HepG2 (cell line): ENCODE measurements around the gene CBLL2. TPM values are rescaled to one million over a fixed set of nuclear protein-coding genes. Genes with fewer than 3 reads are reported as not detected.

Experiments
- ATAC-seq: fragments of 200-7000 bp; cut with Tn5 transposase; 3 replicates; pipeline ENCODE4 v1.9.1; 2020; ENCODE audit warnings: mild to moderate bottlenecking, moderate library complexity
- Bru-seq: library from RNA; stranded (reverse); fragments of 400-500 nt; gene quantifications from one replicate; lab custom pipeline; 2021; lab: Mats Ljungman, UMichigan
- BruChase-seq, 2 experiments: library from RNA; stranded (reverse); fragments of 400-500 nt; gene quantifications; one replicate each; lab custom pipeline; 2021; lab: Mats Ljungman, UMichigan
- BruUV-seq: library from RNA; stranded (reverse); fragments of 400-500 nt; replicated peaks from 2 replicates; lab custom pipeline; 2021; lab: Mats Ljungman, UMichigan
- CTCF ChIA-PET: fragments of 300-600 bp; formaldehyde crosslinking; extraction: SDS; loops from one replicate; lab custom pipeline; 2021; ENCODE audit warnings: low total read pairs, inconsistent platforms, low intra/inter-chr PET ratio; lab: Yijun Ruan, JAX
- POLR2A ChIA-PET: fragments of 350-600 bp; sonication (Branson Sonifier 250); formaldehyde crosslinking; loops from one replicate; lab custom pipeline; 2020; ENCODE audit warnings: antibody characterized with exemption, inconsistent platforms; lab: Yijun Ruan, JAX
- DNase-seq: peaks from one replicate; pipeline ENCODE4 v3.0.0-alpha.2; 2015; ENCODE audit warnings: low spot score
- FAIRE-seq: peaks from 3 replicates; lab custom pipeline; 2011; peaks lifted over from hg19 to GRCh38; lab: Jason Lieb, UNC
- H2AFZ ChIP-seq: one replicate; pipeline ENCODE4 v1.6.1; 2011; ENCODE audit warnings: low read length, inconsistent platforms
- H3K27ac ChIP-seq: fragments of 300-600 bp; 3 replicates; pipeline ENCODE4 v1.8.0; 2011; ENCODE audit warnings: mixed run types, mild to moderate bottlenecking, mixed read lengths, low read length, inconsistent platforms; ENCODE audit not compliant: insufficient read depth; ENCODE audit errors: extremely low read length
- H3K27me3 ChIP-seq, 2 experiments: fragments of 200-600 bp in 1 of 2; 2 replicates in 1 of 2; 3 replicates in 1 of 2; pipeline versions ENCODE4 v1.6.0 to v1.8.0; 2011; ENCODE audit warnings: low read length in 2 of 2, mild to moderate bottlenecking in 2 of 2, moderate library complexity in 2 of 2, inconsistent platforms in 1 of 2; ENCODE audit not compliant: insufficient read depth in 2 of 2, control insufficient read depth in 1 of 2
- H3K36me3 ChIP-seq, 2 experiments: fragments of 200-600 bp in 1 of 2; replicated peaks in 1 of 2; 2 replicates in 1 of 2; 3 replicates in 1 of 2; pipeline versions ENCODE4 v1.5.1 to v1.8.0; 2011; ENCODE audit warnings: low read length in 2 of 2, inconsistent platforms in 1 of 2; ENCODE audit not compliant: insufficient read depth in 2 of 2, control insufficient read depth in 1 of 2
- H3K4me1 ChIP-seq: 2 replicates; pipeline ENCODE4 v1.5.1; 2012; ENCODE audit warnings: low read length, inconsistent platforms; ENCODE audit not compliant: insufficient read depth
- H3K4me2 ChIP-seq: 2 replicates; pipeline ENCODE4 v1.6.0; 2011; ENCODE audit warnings: low read depth, low read length, inconsistent platforms
- H3K4me3 ChIP-seq, 3 experiments: fragments of 200-600 bp in 1 of 3; sonication (generic), shearing (Covaris generic) in 1 of 3; replicated peaks in 1 of 3; 2 replicates each; pipeline ENCODE4 v1.5.1; 2011 to 2016; ENCODE audit warnings: low read length in 3 of 3, inconsistent platforms in 2 of 3, low read depth in 2 of 3, mild to moderate bottlenecking in 2 of 3, control low read depth in 1 of 3, mixed read lengths in 1 of 3; ENCODE audit not compliant: insufficient read depth in 1 of 3
- H3K79me2 ChIP-seq: one replicate; pipeline ENCODE4 v1.6.1; 2011; ENCODE audit warnings: low read length, inconsistent platforms; ENCODE audit not compliant: insufficient read depth
- H3K9ac ChIP-seq: 2 replicates; pipeline ENCODE4 v1.6.0; 2011; ENCODE audit warnings: mild to moderate bottlenecking, low read depth, low read length, inconsistent platforms; ENCODE audit not compliant: insufficient read depth
- H3K9me3 ChIP-seq: 2 replicates; pipeline ENCODE4 v1.5.1; 2012; ENCODE audit warnings: mild to moderate bottlenecking, low read length
- H4K20me1 ChIP-seq: 2 replicates; pipeline ENCODE4 v1.6.0; 2011; ENCODE audit warnings: inconsistent platforms, mild to moderate bottlenecking, low read length, moderate library complexity; ENCODE audit not compliant: insufficient read depth
- GLI4 ChIP-seq: sonication (generic); formaldehyde crosslinking; IDR thresholded peaks from 2 replicates; pipeline ENCODE4 v1.5.1; 2020; ENCODE audit warnings: missing genetic modification reagents, mild to moderate bottlenecking, moderate library complexity, borderline replicate concordance
- GPN1 ChIP-seq: sonication (generic); formaldehyde crosslinking; IDR thresholded peaks from 2 replicates; pipeline ENCODE4 v1.5.1; 2020; ENCODE audit warnings: missing genetic modification reagents, borderline replicate concordance
- GTF3A ChIP-seq: sonication (generic); formaldehyde crosslinking; conservative IDR thresholded peaks from 2 replicates; pipeline ENCODE4 v1.4.0; 2020; ENCODE audit warnings: mild to moderate bottlenecking, missing genetic modification reagents
- HNRNPK ChIP-seq: fragments of 200-400 bp; formaldehyde crosslinking; IDR thresholded peaks from 2 replicates; pipeline ENCODE4 v1.6.1; 2018; ENCODE audit warnings: low read length, low read depth, moderate library complexity, mild to moderate bottlenecking; ENCODE audit not compliant: poor library complexity, severe bottlenecking
- JUND ChIP-seq: sonication (generic); formaldehyde crosslinking; IDR thresholded peaks from 2 replicates; pipeline ENCODE4 v1.8.0; 2022; ENCODE audit warnings: mild to moderate bottlenecking, missing genetic modification reagents
- NPAS2 ChIP-seq: sonication (generic); formaldehyde crosslinking; IDR thresholded peaks from 2 replicates; pipeline ENCODE4 v1.8.0; 2022; ENCODE audit warnings: mild to moderate bottlenecking, missing genetic modification reagents, borderline replicate concordance
- PHF20 ChIP-seq: sonication (generic); formaldehyde crosslinking; IDR thresholded peaks from 2 replicates; pipeline ENCODE4 v1.5.0; 2020; ENCODE audit warnings: mild to moderate bottlenecking, missing genetic modification reagents
- PRMT3 ChIP-seq: sonication (generic); formaldehyde crosslinking; IDR thresholded peaks from 2 replicates; pipeline ENCODE4 v1.8.1; 2022; ENCODE audit warnings: low read depth, mild to moderate bottlenecking, moderate library complexity, missing genetic modification reagents, borderline replicate concordance
- SSRP1 ChIP-seq: IDR thresholded peaks from 2 replicates; pipeline ENCODE4 v1.6.1; 2016; ENCODE audit warnings: control low read depth
- TBP ChIP-seq: sonication (generic); formaldehyde crosslinking; IDR thresholded peaks from 2 replicates; pipeline ENCODE4 v1.5.0; 2020; ENCODE audit warnings: missing genetic modification reagents
- TCF7 ChIP-seq: sonication (generic); IDR thresholded peaks from 2 replicates; pipeline ENCODE4 v1.6.1; 2016; ENCODE audit warnings: antibody characterized with exemption, low read depth
- ZMAT3 ChIP-seq: sonication (generic); formaldehyde crosslinking; conservative IDR thresholded peaks from 2 replicates; pipeline ENCODE4 v1.7.0; 2021; ENCODE audit warnings: missing genetic modification reagents
- ZNF563 ChIP-seq: sonication (generic); formaldehyde crosslinking; IDR thresholded peaks from 2 replicates; pipeline ENCODE4 v1.8.0; 2022; ENCODE audit warnings: mild to moderate bottlenecking, moderate library complexity, missing genetic modification reagents
- ZNF572 ChIP-seq: sonication (generic); formaldehyde crosslinking; IDR thresholded peaks from 2 replicates; pipeline ENCODE4 v1.5.1; 2020; ENCODE audit warnings: mild to moderate bottlenecking, missing genetic modification reagents
- ZNF788 ChIP-seq: sonication (generic); formaldehyde crosslinking; IDR thresholded peaks from 2 replicates; pipeline ENCODE4 v1.5.0; 2020; ENCODE audit warnings: mild to moderate bottlenecking, missing genetic modification reagents, borderline replicate concordance
- ZSCAN22 ChIP-seq: sonication (generic); formaldehyde crosslinking; IDR thresholded peaks from 2 replicates; pipeline ENCODE4 v1.4.0; 2020; ENCODE audit warnings: mild to moderate bottlenecking, missing genetic modification reagents
- WGBS: methylation state at CpG from one replicate; pipeline ENCODE4 v1.1.6; 2017; ENCODE audit warnings: low lambda C conversion rate; 5-methylcytosine and 5-hydroxymethylcytosine counted together
- in situ Hi-C: cut with HindIII; loops from 2 replicates; pipeline ENCODE4 v1.10.0; 2017; ENCODE audit warnings: low pct_unique_long_range_greater_than_20kb; ENCODE audit not compliant: extremely low pct_ligation_motif_present
- intact Hi-C: fragments of 100-400 bp; cut with micrococcal nuclease; formaldehyde crosslinking; loops from one replicate; pipeline ENCODE4 v1.10.0; 2022; ENCODE audit not compliant: unreplicated experiment
- long read RNA-seq, 2 experiments: library from RNA in 1 of 2; library from polyadenylated mRNA in 1 of 2; stranded (forward) in 1 of 2; unstranded in 1 of 2; transcript quantifications; one replicate each; pipeline ENCODE4 v2.0.0, GENCODE V29; 2019 to 2022
- polyA minus RNA-seq, 3 experiments: library from RNA; depleted of rRNA, polyadenylated mRNA; stranded (reverse); fragments of >200 nt; gene quantifications; 2 replicates each; pipeline ENCODE4 v1.2.3, GENCODE V29; 2011; ENCODE audit warnings: low replicate concordance in 1 of 3
- polyA plus RNA-seq, 8 experiments: library from polyadenylated mRNA; depleted of rRNA in 3 of 8; stranded (reverse) in 7 of 8; unstranded in 1 of 8; fragments of >200 nt; fragmentation: Illumina TruSeq in 4 of 8; extraction: Trizol in 4 of 8; gene quantifications; 2 replicates each; pipeline versions ENCODE4 v1.2.1 to v1.2.3, GENCODE V29; 2011 to 2016; ENCODE audit warnings: low read depth in 4 of 8, missing spikeins in 1 of 8, mixed read lengths in 1 of 8; ENCODE audit not compliant: insufficient read depth in 1 of 8
- total RNA-seq, 5 experiments: library from RNA; depleted of rRNA; stranded (reverse); fragments of >200 nt; fragmentation: Illumina TruSeq; extraction: Trizol; gene quantifications; 2 replicates each; pipeline ENCODE4 v1.2.3, GENCODE V29; 2016; ENCODE audit warnings: low read depth in 1 of 5
- TF ChIP-seq, protein P1 (sequence below): sonication (generic); formaldehyde crosslinking; IDR thresholded peaks from 2 replicates; pipeline ENCODE4 v1.8.0; 2022; ENCODE audit warnings: mild to moderate bottlenecking, missing genetic modification reagents, borderline replicate concordance

Gene CBLL2, protein sequence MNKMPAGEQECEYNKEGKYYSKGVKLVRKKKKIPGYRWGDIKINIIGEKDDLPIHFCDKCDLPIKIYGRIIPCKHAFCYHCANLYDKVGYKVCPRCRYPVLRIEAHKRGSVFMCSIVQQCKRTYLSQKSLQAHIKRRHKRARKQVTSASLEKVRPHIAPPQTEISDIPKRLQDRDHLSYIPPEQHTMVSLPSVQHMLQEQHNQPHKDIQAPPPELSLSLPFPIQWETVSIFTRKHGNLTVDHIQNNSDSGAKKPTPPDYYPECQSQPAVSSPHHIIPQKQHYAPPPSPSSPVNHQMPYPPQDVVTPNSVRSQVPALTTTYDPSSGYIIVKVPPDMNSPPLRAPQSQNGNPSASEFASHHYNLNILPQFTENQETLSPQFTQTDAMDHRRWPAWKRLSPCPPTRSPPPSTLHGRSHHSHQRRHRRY
- total RNA-seq (2016; rRNA removed; fragmentation: Illumina TruSeq; extraction: Trizol) = not detected in 2 replicates
- total RNA-seq (2016; cell fraction: cytosol; rRNA removed; fragmentation: Illumina TruSeq; extraction: Trizol; ENCODE audit: low read depth) = not detected in 2 replicates
- not detected in 2 replicates for total RNA-seq (2016; cell fraction: insoluble cytoplasmic fraction; rRNA removed; fragmentation: Illumina TruSeq; extraction: Trizol)
- not detected in 2 replicates for total RNA-seq (2016; cell fraction: membrane; rRNA removed; fragmentation: Illumina TruSeq; extraction: Trizol)
- total RNA-seq (2016; cell fraction: nucleus; rRNA removed; fragmentation: Illumina TruSeq; extraction: Trizol) = not detected in 2 replicates
- polyA plus RNA-seq (2011; rRNA removed) = not detected in 2 replicates
- not detected in 2 replicates for polyA plus RNA-seq (2011; cell fraction: cytosol; rRNA removed)
- polyA plus RNA-seq (2011; cell fraction: nucleus; rRNA removed) = not detected in 2 replicates
- not detected in 2 replicates for polyA plus RNA-seq (2012)
- polyA plus RNA-seq (2016; cell fraction: cytosol; fragmentation: Illumina TruSeq; extraction: Trizol; ENCODE audit: low read depth) = not detected in 2 replicates
- polyA plus RNA-seq (2016; cell fraction: insoluble cytoplasmic fraction; fragmentation: Illumina TruSeq; extraction: Trizol; ENCODE audit: low read depth) = not detected in 2 replicates
- polyA plus RNA-seq (2016; cell fraction: membrane; fragmentation: Illumina TruSeq; extraction: Trizol; ENCODE audit: low read depth) = not detected in 2 replicates
- not detected in 2 replicates for polyA plus RNA-seq (2016; cell fraction: nucleus; fragmentation: Illumina TruSeq; extraction: Trizol; ENCODE audit: insufficient read depth, low read depth)
- not detected in 2 replicates for polyA minus RNA-seq (2011; rRNA and poly(A)+ RNA removed; ENCODE audit: low replicate concordance)
- not detected in 2 replicates for polyA minus RNA-seq (2011; cell fraction: cytosol; rRNA and poly(A)+ RNA removed)
- polyA minus RNA-seq (2011; cell fraction: nucleus; rRNA and poly(A)+ RNA removed) = not detected in 2 replicates
- Bru-seq, nascent RNA = not detected
- BruChase-seq, experiment 1, labeled RNA remaining after a 6-hour chase = not detected
- BruChase-seq, experiment 2, labeled RNA remaining after a 2-hour chase = not detected
- long read RNA-seq, experiment 1 = 0 reads
- long read RNA-seq, experiment 2 = 0 reads

DNA sequence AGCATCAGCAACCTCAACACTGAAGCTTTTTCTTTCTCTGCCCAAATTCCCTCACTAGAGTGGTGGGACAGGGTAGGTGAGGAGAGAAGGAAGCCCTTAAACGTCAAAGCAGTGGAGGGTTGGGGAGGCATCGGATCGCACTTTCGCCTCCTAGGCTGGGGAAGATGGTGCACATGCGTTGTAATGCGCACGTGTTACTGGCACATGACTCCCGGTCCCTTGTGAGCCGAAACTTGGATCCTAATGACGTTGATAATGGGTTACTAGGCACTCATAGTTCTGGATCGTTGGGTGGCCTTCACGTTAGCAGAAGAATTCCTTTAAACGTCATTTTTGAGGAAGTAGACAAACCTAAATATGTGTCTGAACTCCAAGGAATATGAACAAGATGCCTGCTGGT lies at the start of gene CBLL2:
Gene CBLL2 (plus strand): TSS at position 301 of the 400 bp plus-strand sequence. CDS start 79 bp downstream, at position 380.
- no peak within 1 kb of the TSS for H3K4me3 ChIP-seq
- DNase-seq (no peak), ATAC-seq (no peak), FAIRE-seq (no peak)
- CTCF ChIA-PET = no interaction called here
- H3K79me2 ChIP-seq = no peaks in the 10 kb centered on the region
- no peaks in the 10 kb centered on the region for H3K36me3 ChIP-seq
- BruUV-seq = no TSS peak
- H3K9me3 ChIP-seq = no peaks in the 10 kb centered on the region
- no peak within 1 kb of the TSS for H3K4me2 ChIP-seq
- H3K27me3 ChIP-seq = no peaks in the 10 kb centered on the region
- POLR2A ChIA-PET = no interaction called here
- H4K20me1 ChIP-seq = no peaks in the 10 kb centered on the region
- WGBS = 38% methylated on average over 12 of the region's 13 CpGs
- in situ Hi-C loops = no loop called here
- no peak within 1 kb of the TSS for H3K27ac ChIP-seq
- TF ChIP-seq ZNF572 (no peak), JUND (CRISPR knock-in tag) (no peak), ZMAT3 (CRISPR knock-in tag) (no peak), PRMT3 (no peak), TCF7 (no peak), PHF20 (CRISPR knock-in tag) (no peak), SSRP1 (CRISPR knock-in tag) (no peak), ZNF788 (no peak), NPAS2 (CRISPR knock-in tag) (no peak), GPN1 (CRISPR knock-in tag) (no peak), ZSCAN22 (CRISPR knock-in tag) (no peak), GLI4 (CRISPR knock-in tag) (no peak), TBP (CRISPR knock-in tag) (no peak), ZNF563 (CRISPR knock-in tag) (no peak), HNRNPK (no peak), GTF3A (CRISPR knock-in tag) (no peak)
- TF ChIP-seq, protein P1, sequence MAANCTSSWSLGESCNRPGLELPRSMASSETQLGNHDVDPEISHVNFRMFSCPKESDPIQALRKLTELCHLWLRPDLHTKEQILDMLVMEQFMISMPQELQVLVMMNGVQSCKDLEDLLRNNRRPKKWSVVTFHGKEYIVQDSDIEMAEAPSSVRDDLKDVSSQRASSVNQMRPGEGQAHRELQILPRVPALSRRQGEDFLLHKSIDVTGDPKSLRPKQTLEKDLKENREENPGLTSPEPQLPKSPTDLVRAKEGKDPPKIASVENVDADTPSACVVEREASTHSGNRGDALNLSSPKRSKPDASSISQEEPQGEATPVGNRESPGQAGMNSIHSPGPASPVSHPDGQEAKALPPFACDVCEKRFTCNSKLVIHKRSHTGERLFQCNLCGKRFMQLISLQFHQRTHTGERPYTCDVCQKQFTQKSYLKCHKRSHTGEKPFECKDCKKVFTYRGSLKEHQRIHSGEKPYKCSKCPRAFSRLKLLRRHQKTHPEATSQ = no peak
- intact Hi-C loops = no loop called here
- no peak within 1 kb of the TSS for H3K9ac ChIP-seq
- H3K4me1 ChIP-seq = no peaks in the 10 kb centered on the region
- H2AFZ ChIP-seq = no peak within 1 kb of the TSS
